ENCODE results near the gene MYH7B. TPM values are rescaled to one million over a fixed set of nuclear protein-coding genes. Genes with fewer than 3 reads are reported as not detected.
A peak's percentile ranks its signal among the peaks of the same experiment; 100 is the strongest.

MYH7B gene
- total RNA-seq: 0.54 TPM

DNA sequence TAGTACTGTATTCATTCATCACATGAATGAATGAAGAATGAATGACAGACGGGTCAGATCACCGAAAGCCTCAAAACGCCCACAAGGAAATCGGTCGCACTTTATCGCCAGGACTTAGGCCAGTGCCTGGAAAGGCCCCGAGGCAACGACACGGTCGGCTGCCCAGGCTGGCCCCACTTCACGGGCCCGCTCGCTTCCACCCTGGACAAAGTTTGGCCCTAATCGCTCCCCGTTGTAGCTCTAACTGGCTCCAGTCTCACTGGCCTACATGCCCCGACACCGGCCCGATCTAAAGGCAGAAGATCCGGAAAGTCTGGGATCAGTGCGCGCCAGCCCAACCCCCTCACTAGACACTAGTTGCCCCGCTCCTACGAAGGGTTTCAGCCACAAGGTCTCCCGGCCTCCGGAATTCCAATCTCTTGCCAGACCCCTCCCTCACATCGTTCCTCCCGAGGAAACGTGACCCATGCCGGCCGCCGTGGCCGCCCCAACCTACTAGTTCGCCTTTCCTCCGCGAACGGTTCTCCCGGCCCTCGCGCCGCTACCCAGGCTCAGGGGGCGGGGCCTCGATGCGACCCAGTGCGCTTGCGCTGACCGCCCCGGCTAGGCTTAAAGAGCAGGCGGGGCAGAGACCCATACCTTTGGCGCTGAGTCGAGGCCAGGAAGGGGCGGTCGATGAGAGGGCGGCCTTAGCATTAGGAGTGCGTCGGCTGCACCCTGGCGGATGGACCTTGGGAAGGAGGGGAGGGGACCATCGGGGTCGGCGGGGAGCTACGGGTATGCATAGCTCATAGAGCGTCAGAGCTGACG, at the start of gene MYH7B, which contains the start of gene GSS:
Gene MYH7B (plus strand): TSS at position 638 of the 810 bp plus-strand sequence. CDS start 22,138 bp downstream, outside the sequence.
Gene GSS (minus strand): TSS at position 576 of the 810 bp plus-strand sequence. CDS start 3,954 bp downstream, outside the sequence.
- peak; percentile 95 to 99 (median 97) for DNase-seq (ENCODE audit: low read depth in 2 of 3, low spot score in 2 of 3)

GRCh38 chr20:34907616-34908469, 47.8 kb upstream of the MYH7B start:
- peak in 2 of 3 donors; percentile 10 to 41 for DNase-seq (ENCODE audit: low read depth in 2 of 3, low spot score in 2 of 3)

DNA sequence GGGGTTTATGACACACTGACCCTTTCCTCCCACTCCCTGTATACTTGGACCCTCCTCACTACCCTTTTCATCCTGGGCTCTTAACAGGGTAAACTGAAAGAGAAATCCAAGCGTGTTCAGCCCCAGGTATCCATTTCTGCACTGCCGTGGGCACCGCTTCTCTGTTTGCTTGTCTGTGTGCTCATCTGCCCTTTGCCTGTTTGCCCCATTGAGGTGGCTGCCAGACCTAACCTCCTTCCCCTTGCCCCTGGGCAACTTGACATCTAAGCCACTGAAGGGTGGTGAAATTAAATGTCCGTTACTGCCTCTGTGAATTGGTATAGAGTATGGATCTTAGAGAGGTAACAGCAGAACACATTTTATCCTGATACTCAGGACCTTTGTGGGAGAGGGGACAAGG, 40.5 kb upstream of the MYH7B start:
- DNase-seq (ENCODE audit: low read depth in 2 of 3, low spot score in 2 of 3): no peak

DNA sequence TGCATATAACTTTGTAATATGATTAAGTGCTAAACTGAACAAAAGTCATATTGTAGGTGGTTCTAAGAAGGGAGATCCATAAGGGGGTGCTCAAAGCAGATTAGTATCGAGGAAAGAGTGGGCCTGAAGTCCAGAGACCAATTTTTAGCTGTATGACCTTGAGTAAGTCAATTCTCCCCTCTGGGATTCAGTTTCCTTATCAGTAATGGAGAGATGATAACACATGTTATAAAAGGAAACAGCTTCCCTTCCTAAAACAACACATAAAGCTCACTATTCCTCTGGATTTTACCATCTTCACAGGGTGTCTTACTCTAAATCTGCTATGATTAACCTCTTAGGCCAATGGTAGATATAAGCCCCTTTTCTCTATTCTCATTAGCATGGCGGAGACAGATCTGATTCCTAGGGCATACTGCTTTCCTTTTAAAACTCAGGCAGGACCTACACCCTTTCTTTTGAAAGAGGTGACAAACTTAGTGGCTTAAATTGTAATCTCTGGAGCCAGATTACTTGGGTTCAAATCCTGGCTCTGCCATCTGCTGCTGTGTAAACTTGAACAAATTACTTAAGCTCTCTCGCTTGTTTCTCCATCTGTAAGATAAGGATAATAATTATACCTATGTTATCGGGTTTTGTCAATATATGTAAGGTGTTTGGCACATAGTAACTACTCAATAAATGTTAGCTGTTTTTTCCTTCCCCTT, 39.8 kb upstream of the MYH7B start:
- DNase-seq (ENCODE audit: low read depth in 2 of 3, low spot score in 2 of 3): no peak

- DNase-seq (ENCODE audit: low read depth in 2 of 3, low spot score in 2 of 3): no peak
Observed at GRCh38 chr20:34916774-34917354, 38.8 kb upstream of the MYH7B start.

- DNase-seq (ENCODE audit: low read depth in 2 of 3, low spot score in 2 of 3): no peak
Observed at GRCh38 chr20:34920055-34920454, 35.6 kb upstream of the MYH7B start.

DNA sequence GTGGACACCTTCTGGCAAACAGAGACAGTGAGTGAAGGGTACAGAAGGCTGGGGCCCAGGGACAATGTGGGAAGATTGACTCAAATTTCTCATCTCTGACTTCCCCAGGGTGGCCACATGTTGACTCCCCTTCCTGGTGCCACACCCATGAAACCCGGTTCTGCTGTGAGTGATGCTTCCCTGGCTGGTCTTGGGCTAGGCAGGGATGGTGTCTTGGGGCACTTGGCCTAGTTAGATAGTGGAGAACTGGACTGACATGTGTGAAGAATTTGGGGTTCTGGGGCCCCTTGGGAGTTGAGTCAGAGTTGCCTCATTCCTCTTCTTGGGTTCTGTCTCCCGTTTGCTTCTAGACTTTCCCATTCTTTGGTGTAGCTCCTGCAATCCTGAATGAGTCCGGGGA, 34.2 kb upstream of the MYH7B start:
- DNase-seq (ENCODE audit: low read depth in 2 of 3, low spot score in 2 of 3): no peak

DNA sequence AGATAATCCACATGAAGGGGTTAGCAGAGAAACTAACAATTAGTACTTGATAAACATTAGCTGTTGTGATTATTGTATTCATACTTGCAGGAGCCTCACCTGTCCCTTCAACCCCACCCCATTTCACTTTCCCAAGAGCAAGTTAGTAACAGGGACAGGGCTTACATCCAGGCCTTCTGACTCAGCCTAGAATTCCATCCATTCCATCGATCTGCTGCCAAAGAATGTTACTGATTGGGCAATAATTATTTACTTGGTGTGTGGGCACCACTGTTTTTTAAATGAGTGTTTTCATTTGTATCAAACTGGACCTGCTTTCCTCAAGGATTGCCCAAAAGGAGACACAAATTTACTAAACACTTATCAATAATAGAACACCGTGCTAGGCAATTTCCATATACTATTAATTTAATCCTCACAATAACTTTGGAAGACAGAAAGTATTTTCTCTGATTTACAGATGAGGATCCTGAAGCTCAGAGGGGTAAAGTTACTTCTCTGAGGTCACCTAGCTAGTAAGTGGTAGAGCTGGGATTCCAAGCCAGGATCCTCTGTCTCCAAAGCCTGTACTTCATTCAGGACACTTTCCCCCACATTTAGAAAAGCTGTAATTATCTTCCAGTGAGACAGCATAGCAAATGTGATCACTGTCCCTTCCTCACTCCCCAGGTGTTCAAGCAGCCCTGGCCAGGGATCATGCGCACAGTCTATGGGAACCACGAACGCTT, 32.9 kb upstream of the MYH7B start:
- no peak for DNase-seq (ENCODE audit: low read depth in 2 of 3, low spot score in 2 of 3)

DNA sequence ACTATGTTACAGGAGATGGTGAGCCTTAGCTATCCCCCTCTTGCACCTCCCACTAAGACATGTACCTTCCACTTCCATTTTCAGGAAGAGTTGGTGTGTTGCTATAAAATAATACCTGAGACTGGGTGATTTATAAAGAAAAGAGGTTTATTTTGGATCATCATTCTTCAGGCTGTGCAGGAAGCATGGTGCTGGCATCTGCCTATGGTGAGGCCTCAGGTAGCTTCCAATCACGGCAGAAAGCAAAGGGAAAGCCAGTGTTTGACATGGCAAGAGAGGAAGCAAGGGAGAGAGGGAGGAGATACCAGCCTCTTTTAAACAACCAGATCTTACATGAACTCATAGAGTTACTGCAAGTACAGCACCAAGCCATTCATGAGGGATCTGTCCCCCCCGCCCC, 32.3 kb upstream of the MYH7B start:
- no peak for DNase-seq (ENCODE audit: low read depth in 2 of 3, low spot score in 2 of 3)

- no peak for DNase-seq (ENCODE audit: low read depth in 2 of 3, low spot score in 2 of 3)
Observed at GRCh38 chr20:34925341-34925740, 30.3 kb upstream of the MYH7B start.

DNA sequence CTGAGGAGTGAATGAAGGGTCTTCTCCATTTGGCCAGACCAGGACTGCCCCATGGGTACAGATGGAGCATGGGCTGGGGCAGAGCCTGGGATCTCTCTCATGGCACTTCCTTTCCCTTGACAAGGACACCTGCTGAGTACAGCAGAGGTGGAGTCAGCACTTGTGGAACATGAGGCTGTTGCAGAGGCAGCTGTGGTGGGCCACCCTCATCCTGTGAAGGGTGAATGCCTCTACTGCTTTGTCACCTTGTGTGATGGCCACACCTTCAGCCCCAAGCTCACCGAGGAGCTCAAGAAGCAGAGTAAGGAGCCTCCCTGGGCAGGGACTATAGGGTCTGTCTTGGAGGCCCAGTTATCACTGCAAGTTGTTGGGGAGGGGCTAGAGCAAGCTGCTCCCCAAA, 29.7 kb upstream of the MYH7B start:
- no peak for DNase-seq (ENCODE audit: low read depth in 2 of 3, low spot score in 2 of 3)

DNA sequence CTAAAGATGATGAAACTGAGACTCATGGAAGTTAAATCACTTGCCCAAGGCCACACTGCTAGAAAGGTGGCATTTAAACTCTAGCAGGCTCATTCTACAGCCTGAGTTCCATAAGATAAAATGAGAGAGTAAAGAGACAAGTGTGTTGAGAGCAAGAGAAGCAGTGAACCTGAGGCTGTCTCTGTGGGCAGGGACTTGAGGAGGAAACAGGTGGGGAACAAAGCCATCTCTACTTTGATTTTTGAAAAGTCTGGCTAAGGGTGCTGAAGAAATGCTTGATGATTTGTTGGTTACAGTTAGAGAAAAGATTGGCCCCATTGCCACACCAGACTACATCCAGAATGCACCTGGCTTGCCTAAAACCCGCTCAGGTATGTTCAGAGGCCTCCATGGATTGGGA, 29.1 kb upstream of the MYH7B start:
- DNase-seq (ENCODE audit: low read depth in 2 of 3, low spot score in 2 of 3): no peak

DNA sequence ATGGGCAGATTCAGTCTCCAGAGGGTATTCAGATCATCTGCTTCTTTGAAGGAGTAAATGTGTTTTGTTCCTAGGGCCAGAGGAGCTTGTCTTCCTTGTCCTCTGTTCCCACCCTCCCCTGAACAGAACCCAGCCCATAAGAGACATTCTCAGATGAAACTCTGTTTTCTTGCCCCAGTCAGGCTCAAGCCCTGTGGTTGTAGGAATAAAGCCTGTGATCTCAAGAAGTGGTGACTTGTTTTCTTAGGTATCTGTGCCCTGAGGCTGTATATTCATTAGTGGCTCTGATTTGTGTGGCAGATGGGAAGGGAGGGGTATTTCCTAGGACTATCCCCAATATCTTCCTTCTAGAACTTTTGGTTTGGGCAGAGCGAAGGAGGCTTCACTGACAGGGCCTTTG, 27.9 kb upstream of the MYH7B start:
- no peak for DNase-seq (ENCODE audit: low read depth in 2 of 3, low spot score in 2 of 3)

GRCh38 chr20:34928411-34928810, 27.3 kb upstream of the MYH7B start:
- DNase-seq (ENCODE audit: low read depth in 2 of 3, low spot score in 2 of 3): no peak

DNA sequence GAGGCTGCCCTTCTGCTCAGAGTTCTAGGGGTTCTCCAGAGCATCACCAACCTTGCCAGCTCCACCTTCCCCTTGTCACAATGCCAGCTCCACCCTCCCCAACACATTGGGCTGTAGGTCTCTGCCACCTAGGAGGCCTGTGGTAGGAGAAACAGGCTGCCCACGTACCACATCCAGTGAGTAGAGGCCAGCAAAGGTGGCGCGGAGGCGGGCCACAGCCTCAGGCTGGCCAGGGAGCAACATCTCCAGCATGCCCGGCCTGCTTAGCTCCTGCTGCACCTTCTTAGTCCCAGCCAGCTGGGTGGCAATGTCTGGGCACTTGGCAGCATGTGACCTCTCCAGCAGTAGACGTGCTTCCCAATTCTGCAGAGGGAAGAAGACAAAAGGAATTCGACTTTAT, 23.9 kb upstream of the MYH7B start:
- DNase-seq (ENCODE audit: low read depth in 2 of 3, low spot score in 2 of 3): no peak

DNA sequence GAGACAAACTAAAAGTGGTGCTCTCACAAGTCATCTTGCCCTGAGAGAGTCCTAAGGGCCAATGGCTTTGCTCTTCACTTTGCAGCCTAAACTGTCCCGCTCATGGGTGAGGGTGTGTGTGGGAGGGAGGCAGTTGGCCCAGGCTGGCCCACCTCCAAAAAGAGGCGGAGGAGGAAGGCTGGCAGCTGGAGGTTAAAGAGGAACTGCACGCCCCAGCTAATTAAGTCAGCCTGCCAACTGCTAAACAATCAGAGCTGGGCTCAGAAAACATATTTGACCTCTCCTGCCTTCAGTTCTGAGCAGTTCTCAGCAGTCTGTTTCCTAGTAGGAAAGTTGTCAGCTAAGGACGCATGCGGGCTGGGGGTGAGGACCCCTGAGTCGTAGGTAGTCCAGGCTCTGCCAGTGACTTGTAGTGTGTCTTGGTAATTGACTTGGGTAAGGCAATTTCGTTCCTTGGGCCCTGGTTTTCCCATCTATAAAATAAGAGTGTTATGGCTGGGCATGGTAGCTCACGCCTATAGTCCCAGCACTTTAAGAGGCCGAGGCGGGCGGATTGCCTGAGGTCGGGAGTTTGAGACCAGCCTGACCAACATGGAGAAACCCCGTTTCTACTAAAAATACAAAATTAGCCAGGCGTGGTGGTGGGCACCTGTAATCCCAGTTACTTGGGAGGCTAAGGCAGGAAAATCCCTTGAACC, 17.1 kb upstream of the MYH7B start:
- DNase-seq (ENCODE audit: low read depth in 2 of 3, low spot score in 2 of 3): peak in 2 of 3 donors; percentile 71 to 90

DNA sequence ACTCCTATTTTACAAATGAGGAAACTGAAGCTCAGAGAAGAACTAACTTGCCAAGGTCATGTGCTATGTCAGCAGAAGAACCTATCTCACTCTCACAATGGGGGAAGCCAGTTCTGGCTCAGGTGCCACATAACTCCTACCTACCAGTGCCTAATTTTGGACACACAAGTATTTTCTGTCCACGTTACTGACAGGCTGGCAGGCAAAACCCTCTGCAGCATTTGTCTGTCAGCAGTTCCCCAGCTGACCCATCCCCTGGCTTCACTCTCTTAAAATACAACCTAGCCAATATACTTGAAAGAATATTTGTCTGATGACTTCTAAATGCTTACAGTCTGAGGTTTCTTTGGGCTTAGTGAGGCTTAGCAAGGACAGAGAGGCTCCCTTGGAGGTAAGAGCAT, 15.6 kb upstream of the MYH7B start:
- no peak for DNase-seq (ENCODE audit: low read depth in 2 of 3, low spot score in 2 of 3)

GRCh38 chr20:34941226-34941625, 14.4 kb upstream of the MYH7B start:
- DNase-seq (ENCODE audit: low read depth in 2 of 3, low spot score in 2 of 3): peak in 1 of 3 donors; percentile 38

- no peak for DNase-seq (ENCODE audit: low read depth in 2 of 3, low spot score in 2 of 3)
Observed at GRCh38 chr20:34942301-34942700, 13.4 kb upstream of the MYH7B start.
